GM18520 (cell line): ENCODE results near the gene HIBADH.
"Not testable (repeated sequence)": the region's sequence is repeated elsewhere in the genome, so short reads cannot be mapped to it uniquely, and the experiment has no call there.

Experiments
- ATAC-seq: cut with Tn5 transposase; IDR thresholded peaks from one replicate; pipeline ENCODE4 v1.9.1; 2021; ENCODE audit not compliant: unreplicated experiment

Gene HIBADH

DNA sequence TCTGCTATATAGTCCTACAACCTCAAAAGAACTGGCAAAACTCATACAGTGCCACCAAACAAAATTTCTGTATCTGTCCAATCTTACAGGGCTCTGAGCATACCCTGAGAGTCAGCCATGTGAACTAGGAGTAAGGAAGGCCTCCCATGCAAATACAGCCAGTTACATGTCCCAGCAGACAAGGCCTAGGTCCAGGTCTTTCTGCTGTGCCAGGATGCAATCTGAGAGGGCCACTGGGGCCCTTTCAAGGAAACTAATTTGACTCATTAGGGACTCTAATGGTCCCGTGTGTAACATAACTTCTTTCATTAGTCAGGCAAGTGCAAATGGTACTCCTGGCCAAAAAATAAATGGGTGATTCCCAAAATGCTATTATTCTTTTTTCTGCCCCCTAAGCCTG lies 17.9 kb upstream of the HIBADH start:
- ATAC-seq = no peak

DNA sequence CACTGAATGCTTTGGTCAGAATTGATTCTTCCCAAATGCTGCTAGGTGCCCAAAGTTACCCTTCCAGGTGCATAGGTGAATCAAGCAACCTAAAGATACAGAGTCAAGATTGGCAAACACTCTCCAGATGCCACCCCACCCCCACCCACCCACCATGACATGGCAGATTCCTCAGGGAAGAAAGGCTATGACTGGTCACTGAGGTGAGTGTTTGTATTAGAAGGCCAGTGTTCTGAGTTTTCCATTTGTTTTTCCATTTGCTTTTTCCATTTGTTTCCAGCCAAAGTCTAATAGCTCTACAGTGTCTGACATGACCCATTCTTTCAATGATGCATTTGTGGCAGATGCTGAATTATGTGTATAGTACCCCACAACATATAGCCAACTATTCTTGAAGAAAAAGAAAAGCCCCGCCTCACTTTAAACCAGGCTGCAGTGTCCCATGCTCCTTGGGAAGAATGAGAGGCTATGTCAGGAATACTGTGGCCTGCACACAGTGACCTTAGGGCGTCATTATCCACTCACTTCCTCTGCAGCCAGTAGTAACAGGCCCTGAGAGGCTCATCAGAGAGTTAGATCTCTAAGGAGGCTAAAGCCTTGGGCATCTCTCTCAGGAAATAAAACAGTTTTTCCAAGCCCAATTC lies 16.1 kb upstream of the HIBADH start:
- no peak for ATAC-seq

DNA sequence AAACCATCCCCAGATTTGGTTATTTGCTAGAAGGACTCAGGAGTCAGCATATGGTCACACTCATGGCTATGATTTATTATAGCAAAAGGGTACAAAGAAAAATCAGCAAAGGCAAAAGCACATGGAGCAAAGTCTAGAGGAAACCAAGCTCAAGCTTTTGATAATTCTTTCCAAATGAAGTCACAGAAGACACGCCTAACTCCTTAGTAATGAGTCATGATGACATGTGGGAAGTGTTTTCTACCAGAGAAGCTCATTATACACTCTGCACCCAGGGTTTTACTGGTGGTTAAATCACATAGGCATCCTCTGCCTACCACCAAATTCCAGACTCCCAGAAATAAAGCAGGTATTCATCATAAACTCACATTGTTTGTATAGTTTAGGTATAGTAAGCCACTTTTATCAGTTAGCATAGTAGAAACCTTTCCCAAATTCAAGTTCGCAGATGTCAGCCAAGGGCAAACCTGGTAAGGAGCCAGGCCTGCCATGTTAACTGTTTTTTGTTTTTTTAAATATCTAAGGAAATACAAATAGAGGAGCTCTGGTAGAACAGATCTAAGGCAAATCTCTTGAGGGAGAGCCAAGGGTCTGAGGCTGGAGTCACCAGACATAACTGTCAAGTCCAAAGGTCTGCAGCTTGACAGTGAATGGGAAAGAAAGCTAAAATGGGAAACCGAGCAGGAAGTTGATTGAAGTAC lies 15.4 kb upstream of the HIBADH start:
- ATAC-seq = no peak

DNA sequence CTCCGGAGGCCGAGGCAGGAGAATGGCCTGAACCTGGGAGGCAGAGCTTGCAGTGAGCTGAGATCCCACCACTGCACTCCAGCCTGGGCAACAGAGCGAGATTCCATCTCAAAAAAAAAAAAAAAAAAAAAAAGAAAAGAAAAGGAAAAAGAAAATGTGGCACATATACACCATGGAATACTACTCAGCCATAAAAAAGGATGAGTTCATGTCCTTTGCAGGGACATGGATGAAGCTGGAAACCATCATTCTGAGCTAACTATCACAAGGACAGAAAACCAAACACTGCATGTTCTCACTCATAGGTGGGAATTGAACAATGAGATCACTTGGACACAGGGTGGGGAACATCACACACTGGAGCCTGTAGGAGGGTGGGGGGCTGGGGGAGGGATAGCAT lies 11.4 kb upstream of the HIBADH start:
- ATAC-seq = not testable (repeated sequence)

DNA sequence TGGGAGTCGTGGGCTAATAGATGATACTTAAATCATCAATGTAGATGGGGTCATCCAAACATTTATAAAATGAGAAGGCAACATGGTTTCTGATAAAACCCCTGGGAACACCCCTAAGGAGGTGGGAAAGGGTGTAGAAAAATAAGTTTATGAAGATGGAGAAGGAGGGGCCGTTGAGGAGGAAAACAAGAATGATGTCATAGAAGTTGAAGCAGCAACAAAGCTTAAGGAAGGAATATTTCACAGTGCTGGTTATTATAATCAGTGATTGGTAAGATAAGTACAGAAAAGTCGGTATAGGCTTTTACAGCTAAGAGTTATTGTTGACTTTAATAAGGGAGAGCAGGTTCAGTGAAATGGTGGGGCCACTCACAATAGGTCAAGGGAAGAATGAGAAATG lies 9.0 kb upstream of the HIBADH start:
- ATAC-seq = no peak

DNA sequence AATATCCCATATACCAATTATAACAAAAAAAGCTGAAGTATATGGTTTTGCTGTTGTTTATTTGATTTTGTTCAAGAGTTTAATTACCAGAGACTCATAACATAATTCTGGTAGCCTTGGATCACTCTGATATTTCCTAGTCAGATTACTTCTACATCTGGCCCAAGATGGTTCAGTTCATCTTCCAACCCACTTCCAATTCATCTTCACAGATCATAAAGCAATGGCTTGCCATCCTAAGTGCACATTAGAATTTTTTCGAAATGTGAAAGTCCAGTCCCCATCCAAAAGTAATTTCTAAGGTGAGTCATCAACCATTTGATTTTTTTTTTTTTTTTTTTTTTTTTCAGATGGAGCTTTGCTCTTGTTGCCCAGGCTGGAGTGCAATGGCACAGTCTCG lies 8.0 kb upstream of the HIBADH start:
- ATAC-seq = no peak

DNA sequence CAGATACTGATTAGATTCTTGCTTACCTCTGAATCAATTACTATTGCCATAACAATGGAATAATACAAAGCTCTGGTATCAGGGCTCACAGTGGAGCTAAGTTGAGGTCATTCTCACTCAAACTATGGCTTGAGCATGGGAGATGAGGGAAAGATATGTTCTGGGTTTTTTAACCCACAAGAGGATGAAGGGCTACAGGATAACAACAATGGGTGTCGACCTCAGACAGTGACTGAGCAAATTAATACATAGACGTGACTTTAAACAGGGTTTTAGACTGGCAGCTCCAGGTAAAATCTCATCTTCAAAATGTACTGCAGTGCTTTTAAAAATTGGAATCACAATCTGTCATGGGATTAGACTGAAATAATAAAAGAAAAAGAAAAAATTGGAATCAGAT lies 7.5 kb upstream of the HIBADH start:
- no peak for ATAC-seq

DNA sequence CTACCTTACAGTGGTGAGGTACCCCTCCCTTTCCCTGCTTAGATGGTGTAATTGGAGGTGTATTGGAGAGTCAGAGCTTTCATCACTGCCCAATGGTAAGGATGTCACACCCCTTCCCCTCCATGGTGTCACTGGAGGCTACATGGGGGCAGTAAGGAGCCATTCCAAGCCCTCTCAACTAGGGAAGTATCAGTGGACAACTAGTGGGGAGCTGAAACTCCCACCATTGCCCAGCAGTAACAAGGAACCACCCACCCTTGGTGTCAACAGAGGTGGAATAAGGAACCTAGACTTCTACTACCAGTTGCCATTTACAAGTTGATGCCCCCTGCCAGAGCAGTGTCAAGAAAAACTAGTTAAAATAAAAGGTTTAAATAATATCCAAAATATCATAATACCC lies 2.8 kb upstream of the HIBADH start:
- ATAC-seq = no peak

DNA sequence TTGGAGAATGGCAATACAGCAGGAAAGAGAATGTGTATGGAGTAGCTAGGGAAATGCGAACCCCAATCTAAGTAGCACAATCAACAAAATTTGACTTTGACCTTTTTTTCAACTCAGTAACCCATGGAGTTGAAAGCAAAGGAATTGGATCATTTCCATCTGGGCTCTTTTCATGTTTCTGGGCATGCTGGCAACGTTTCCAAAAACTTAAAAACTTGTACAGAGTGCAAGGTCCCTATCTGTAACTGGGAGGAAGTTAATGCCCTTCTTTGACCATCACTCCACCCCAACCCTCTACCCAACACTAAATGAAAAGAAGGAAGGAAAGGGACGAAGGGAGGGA lies 1.3 kb upstream of the HIBADH start:
- no peak for ATAC-seq

DNA sequence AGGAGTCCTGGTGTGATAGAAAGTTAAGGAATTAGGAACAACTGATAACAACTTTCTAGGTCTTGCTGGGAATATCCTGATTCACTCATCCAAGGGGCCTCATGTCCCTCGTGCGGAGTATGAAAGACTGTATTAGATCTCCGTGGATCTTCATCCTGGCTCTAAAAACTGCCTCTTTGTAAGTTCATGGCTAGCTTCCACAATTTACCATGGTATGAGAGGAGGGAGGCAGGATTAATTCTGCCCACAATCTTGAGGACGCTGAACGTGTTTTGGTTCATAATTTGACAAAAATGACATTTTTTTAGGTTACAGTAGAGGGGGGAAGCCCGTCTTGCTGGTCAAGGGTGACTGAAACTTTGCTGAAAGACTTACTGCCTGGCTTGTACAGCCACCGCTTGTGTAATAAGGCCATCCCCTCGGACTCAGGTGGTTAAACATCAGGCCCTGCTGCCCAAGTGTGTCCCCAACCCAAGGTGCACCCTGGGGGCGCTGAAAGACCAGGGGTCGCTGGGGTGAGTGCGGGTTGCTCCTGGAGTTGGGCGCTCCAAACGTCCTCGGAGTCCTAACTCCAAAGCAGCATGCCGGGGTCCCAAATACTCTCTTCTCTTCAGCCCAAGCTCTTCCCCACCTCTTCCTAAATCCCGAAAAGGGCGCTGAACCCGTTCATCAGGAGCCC lies 733 bp downstream of the HIBADH start:
- ATAC-seq = no peak

DNA sequence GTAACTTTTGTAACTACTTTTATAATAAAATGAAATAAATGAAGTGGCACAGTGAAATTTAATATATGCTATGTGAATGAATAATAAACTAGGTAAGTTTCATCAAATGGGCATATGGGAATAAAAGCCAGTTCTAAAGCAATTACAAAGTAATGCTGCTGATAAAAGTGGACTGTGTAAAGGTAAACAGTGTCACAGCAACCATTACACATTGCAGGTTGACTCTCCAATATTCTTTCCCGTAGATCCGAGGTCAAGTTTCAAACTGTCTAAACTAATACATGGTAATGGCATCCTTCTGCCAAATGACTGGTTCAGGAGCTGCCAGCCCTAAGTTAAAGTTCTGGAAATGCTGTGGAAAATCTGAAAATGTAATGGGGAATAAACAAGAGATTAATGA lies 6.0 kb downstream of the HIBADH start:
- ATAC-seq = no peak

DNA sequence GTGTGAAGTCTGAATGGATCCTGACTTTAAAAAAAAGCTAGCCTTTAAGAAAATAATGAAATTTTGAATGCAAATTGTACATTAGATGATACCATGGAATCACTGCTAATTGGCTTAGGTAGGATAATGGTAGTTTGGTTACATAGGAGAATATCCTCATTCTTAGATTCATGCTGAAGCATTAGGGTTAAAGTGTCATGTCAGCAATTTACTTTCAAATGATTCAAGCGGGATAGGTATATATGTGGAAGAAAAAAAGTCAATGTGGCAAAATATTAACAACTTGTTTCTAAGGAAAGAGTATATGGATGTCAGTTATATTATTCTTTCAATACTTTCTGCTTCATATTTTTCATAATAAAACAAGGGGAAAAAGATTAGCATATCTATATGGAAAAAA lies 7.5 kb downstream of the HIBADH start:
- no peak for ATAC-seq

DNA sequence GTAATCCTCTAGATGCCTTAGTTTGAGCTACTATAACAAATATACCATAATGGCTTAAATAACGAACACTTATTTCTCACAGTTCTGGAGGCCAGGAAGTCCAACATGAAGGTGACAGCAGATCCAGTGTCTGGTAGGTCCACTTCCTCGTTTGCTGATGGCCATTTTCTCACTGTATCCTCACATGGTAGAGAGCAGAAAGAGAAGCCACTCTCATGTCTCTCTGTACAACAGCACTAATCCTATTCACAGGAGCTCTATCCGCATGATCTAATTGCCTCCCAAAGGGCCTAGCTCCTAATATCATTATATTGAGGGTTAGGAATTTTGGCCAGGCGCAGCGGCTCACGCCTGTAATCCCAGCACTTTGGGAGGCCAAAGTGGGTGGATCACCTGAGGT lies 10.2 kb downstream of the HIBADH start:
- ATAC-seq = no peak

DNA sequence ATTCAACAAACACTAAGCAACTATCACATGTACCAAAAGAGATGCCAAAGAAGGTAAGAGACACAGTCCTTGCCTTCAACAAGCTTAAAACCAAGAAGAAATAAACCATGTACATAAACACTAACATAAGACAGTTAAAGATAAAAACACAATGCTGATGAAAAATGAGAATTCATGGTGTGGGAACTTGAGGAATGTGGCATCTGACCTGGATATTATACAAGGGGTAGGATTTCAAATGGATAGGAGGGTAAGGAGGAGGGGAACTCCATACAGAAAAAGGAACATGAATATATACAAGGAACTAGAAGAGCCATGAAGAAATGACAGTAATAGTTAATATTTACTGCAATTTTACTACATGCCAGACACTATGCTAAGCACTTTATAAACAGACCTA lies 11.0 kb downstream of the HIBADH start:
- ATAC-seq = no peak

DNA sequence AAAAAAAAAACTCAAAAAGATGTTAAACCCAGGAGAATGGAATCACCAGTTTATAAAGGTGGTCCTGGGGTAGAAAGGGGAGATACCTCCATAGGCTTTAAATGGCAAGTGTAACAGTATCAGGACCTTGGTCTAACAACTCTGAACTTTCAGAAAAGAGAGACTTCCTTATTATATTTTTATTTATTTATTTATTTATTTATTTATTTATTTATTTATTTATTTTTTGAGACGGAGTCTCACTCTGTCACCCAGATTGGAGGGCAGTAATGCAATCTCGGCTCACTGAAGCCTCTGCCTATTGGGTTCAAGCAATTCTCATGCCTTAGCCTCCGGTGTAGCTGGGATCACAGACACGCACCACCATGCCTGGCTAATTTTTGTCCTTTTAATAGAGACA lies 12.4 kb downstream of the HIBADH start:
- ATAC-seq = no peak

DNA sequence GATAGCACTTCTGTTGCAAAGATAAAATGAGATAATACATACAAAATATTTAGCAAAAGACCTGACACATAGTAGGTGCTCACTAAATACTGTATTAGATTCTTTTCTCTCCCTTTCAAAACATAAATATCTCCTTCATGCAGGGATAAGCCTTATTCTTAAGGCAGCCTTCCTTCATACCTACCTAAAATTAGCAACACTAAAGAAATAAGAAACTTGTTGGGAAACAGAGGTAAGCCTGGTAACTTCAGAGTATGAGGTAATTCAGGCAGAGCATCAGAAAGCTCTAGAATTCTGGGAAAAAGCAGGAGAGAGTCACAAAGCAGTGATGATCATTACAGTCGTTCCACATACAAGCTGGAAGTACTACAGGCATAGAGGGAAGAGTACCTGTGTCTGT lies 15.2 kb downstream of the HIBADH start:
- no peak for ATAC-seq

DNA sequence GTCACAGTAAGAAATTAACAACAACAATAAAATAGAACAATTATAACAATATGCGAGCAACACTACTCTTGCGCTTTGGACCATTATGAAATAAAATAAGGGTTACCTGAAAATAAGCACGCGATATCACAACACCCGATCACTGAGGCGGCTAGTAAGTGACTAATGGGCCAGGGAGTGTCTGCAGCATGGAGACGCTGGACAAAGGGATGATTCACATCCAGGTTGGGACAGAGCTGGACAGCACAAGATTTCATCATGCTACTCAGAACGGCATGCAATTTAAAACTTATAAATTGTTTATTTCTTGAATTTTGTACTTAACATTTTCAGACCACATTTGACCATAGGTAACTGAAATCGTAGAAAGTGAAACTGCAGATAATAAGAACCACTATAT lies 15.6 kb downstream of the HIBADH start:
- no peak for ATAC-seq

DNA sequence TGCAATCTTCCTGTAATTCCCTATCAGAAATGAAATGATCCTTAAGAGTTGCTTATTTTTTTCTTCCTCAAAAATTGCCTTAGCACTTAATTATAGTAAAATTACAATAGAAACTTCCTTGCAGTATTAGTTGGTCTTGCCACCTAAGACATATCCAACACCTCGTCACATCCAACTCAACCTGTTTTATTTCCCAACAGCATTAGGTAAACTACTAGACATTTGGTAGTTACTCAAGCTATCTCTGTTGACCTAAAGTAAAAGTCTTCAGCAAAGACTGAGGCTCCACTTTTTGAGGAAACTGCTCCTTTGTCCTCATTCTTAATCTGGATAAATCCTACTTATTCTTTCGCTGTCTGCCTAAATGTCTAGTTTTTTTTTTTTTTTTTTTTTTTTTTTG lies 20.4 kb downstream of the HIBADH start:
- no peak for ATAC-seq

DNA sequence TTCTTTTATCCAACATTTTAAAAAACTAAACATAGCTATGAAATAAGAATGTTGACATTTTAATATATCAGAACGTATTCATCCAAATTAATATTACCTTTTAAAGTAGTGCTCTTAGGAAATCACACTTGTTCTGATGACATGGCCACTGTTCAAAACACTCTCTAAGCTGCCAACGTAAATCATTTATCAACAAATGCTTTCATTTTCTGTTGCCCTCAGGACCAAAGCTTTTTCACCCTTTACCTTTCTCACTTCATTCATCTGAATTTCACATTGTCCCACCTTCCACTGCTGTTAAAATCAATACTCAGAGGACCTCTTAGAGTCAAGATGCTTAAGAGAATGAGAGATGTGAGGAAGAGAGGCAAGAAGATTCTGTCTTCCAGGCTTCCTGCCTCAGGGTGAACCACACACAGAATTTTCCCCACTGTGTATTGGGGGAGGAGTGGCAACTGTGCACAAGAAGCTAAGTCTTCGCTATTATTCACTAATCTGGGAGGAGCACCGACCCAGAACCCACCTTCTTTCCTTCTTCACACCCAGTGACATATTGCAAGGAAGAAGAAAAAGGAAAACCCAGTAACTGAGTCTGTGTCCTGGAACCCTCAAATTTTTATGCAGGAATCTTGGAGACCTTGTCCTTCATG lies 21.0 kb downstream of the HIBADH start:
- ATAC-seq = peak; percentile 56

DNA sequence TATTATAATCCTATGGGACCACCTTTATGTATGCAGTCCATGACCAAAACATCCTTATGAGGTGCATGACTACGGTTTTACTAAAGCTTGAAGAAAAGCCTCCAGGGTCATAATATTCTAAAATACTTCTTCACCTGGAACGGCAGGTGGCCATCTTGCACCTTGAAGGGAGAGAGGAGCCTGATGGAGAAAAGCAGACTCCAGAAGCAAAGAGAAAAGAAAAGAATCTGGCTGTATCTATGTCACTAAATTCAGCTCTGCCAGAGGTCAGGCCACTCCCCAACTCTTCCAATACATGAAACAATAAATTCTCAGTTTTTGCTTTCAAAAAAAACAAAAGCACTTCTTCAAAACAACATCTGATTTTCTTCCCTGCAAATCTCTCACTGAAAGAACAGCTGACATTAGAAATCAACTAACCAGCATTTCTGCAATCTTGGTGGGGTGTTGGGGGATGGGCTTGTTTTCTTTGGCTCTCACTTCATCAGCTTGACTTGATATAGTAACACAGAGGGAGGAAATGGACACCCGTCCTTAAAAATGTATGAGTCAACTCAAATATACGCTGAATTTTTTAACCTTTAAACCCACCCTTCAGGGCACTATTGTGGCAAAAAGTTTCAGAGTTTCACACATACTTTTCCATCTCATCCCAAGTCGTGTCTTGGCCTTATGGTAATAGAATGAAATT lies 21.7 kb downstream of the HIBADH start:
- no peak for ATAC-seq

DNA sequence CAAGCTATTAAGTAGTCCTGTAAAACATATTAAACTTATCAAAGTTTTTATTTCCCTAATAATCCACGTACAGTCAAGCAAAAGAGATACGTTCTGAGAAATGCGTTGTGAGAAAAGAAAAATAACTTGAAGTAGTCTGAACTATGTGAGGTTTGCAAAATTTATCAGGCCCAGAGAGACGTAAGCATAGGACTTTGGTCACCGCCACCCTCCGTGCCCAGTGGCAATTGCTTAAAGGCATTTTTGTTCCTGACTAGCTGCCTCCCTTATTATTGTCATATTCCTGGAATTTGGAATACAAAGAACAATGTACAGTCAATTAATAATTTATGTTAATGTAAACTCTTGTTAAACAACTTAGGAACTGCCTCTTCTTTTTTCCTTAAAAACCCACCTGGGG lies 22.8 kb downstream of the HIBADH start:
- ATAC-seq = no peak

DNA sequence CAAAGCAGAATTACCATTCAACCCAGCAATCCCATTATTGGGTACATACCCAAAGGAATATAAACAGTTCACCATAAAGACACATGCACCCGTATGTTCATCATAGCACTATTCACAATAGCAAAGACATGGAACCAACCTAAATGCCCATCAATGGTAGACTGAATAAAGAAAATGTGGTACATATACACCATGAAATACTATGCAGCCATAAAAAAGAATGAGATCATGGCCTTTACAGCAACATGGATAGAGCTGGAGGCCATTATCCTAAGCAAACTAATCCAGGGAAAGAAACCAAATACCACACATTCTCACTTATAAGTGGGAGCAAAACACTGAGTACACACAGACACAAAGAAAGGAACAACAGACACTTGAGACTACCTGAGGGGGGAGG lies 23.6 kb downstream of the HIBADH start:
- not testable (repeated sequence) for ATAC-seq
